ENCODE measurements around the gene RIT2. TPM values are rescaled to one million over a fixed set of nuclear protein-coding genes. Genes with fewer than 3 reads are reported as not detected.

Gene RIT2
- total and polyA plus RNA-seq, 2 of the 4 experiments (the other 2 are of a cell fraction) = not detected

DNA sequence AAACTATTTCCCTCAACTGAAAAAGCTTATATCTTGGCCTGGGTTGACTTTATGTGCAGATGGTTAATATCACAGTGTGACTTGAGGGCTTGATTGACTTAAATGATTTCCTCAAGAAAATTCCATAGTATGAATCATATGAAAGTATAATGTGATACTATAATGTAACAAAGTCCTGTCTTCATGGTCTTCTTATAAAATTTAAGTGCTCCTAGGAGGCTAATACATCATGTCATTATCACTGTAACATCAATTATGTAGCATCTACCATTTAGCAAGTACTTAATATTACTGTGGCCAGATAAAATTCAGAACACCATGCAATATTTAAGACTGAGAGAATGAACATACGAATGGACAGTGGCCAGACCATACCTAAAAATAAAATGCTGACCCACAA is 276.1 kb downstream of the RIT2 start (continued):
- TF ChIP-seq, protein P1, sequence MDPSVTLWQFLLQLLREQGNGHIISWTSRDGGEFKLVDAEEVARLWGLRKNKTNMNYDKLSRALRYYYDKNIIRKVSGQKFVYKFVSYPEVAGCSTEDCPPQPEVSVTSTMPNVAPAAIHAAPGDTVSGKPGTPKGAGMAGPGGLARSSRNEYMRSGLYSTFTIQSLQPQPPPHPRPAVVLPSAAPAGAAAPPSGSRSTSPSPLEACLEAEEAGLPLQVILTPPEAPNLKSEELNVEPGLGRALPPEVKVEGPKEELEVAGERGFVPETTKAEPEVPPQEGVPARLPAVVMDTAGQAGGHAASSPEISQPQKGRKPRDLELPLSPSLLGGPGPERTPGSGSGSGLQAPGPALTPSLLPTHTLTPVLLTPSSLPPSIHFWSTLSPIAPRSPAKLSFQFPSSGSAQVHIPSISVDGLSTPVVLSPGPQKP (IDR thresholded peaks at IDR 0.05; ENCODE audit: borderline replicate concordance, low read depth, low read length) = no peak
- TF ChIP-seq POLR2A (IDR thresholded peaks at IDR 0.05; ENCODE audit: low read depth, low read length) = no peak

DNA sequence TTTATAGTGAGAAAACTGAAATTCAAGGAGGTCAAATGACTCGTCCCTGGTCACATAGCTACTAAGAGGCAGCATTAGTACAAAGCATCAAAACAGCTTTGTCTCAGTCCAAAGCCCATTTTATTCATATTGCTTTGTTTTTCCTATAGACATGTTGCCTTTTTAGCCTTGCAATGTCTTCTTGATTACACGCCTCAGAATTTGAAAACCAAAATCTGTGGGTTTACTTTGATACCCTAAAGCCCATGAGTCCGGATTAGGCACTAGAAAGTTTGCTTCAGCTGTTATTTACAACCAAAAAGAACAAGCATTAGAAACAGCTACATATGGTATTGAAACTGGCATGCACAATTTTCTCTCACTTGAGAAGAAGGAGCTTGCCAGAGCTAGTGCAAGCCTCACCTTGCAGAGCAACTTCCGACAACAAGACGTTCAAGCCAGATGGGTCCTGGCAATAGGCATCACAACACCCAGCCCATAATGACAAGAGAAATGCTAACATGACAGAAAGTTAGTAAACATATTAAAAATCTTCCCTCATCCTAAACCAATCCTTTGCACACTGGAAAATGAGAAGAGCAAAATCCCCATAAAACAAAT is 276.8 kb downstream of the RIT2 start:
- H3K23ac ChIP-seq (ENCODE audit: low read depth, low read length) = no peak overlapping the region
- no peaks in the 10 kb centered on the region for H3K4me1 ChIP-seq (ENCODE audit: control insufficient read depth, insufficient read depth, low read length)
- no peak overlapping the region for H2AFZ ChIP-seq (replicated peaks; ENCODE audit: low read length, poor library complexity)
- no peak overlapping the region for H4K91ac ChIP-seq (ENCODE audit: insufficient read depth, low read depth, low read length)
- ChIA-PET POLR2A (ENCODE audit: unreplicated experiment) (no interaction called here), CTCF (no interaction called here)
- H4K8ac ChIP-seq (ENCODE audit: low read depth in 2 of 2, low read length in 2 of 2) = no peak overlapping the region
- DNase-seq (no peak), ATAC-seq (ENCODE audit: low read depth) (no peak)
- H2BK120ac ChIP-seq (ENCODE audit: low read depth, low read length) = no peak overlapping the region
- H3K27me3 ChIP-seq (ENCODE audit: control insufficient read depth, insufficient read depth, low read length) = no peaks in the 10 kb centered on the region
- intact Hi-C loops (cut with micrococcal nuclease) (no loop called here), in situ Hi-C loops (cut with MboI; ENCODE audit: low sequenced_read_pairs) (no loop called here), dilution Hi-C loops (cut with HindIII; ENCODE audit: low sequenced_read_pairs, unreplicated experiment) (no loop called here)
- H3K79me1 ChIP-seq (ENCODE audit: low read depth in 1 of 2, low read length in 2 of 2) = no peaks in the 10 kb centered on the region
- H3K9me3 ChIP-seq (ENCODE audit: control insufficient read depth, insufficient read depth, low read length) = no peaks in the 10 kb centered on the region
- no peak overlapping the region for H2BK5ac ChIP-seq (ENCODE audit: low read depth, low read length, poor library complexity, severe bottlenecking)
- H3K9ac ChIP-seq (ENCODE audit: low read depth, low read length) = no peak overlapping the region
- no peak overlapping the region for H3K27ac ChIP-seq (ENCODE audit: insufficient read depth, low read length)
- no peaks in the 10 kb centered on the region for H3K9me1 ChIP-seq (ENCODE audit: insufficient read depth, low read length)
- no peak overlapping the region for H3K4ac ChIP-seq (ENCODE audit: low read depth, low read length)
- H2AK5ac ChIP-seq (ENCODE audit: low read depth, low read length) = no peak overlapping the region
- H3K4me2 ChIP-seq (ENCODE audit: low read depth, low read length) = no peak overlapping the region
- H3K14ac ChIP-seq (replicated peaks; ENCODE audit: low read depth, low read length) = no peak overlapping the region
- H2BK15ac ChIP-seq (ENCODE audit: low read depth, low read length) = no peak overlapping the region
- WGBS, 2 experiments (ENCODE audit: extremely low coverage in 2 of 2, insufficient read length in 1 of 2) = no CpG with 5 or more reads among the region's 5 CpGs
- no peak overlapping the region for H3K56ac ChIP-seq (ENCODE audit: extremely low read depth, insufficient read depth, low read length)
- H3K4me3 ChIP-seq (ENCODE audit: insufficient read depth, low read depth, low read length) = no peak overlapping the region
- H4K20me1 ChIP-seq (ENCODE audit: insufficient read depth, low read length) = no peaks in the 10 kb centered on the region
- H3K18ac ChIP-seq (ENCODE audit: low read depth, low read length) = no peak overlapping the region
- H4K5ac ChIP-seq (ENCODE audit: low read depth, low read length) = no peak overlapping the region
- H2AK9ac ChIP-seq (replicated peaks; ENCODE audit: low read depth, low read length, poor library complexity) = no peak overlapping the region
- H3K36me3 ChIP-seq (ENCODE audit: control insufficient read depth, insufficient read depth, low read length) = no peaks in the 10 kb centered on the region
- no TSS peak for BruUV-seq (replicated peaks)
- H2BK20ac ChIP-seq (ENCODE audit: low read depth, low read length) = no peak overlapping the region
- TF ChIP-seq, protein P1 (IDR thresholded peaks at IDR 0.05; ENCODE audit: borderline replicate concordance, low read depth, low read length) = no peak
- TF ChIP-seq SMC3 (IDR thresholded peaks at IDR 0.05; ENCODE audit: low read depth, low read length) (no peak), FOS (IDR thresholded peaks at IDR 0.05; ENCODE audit: low read depth, low read length) (no peak), RFX5 (IDR thresholded peaks at IDR 0.05; ENCODE audit: low read depth, low read length) (no peak), MAFK (IDR thresholded peaks at IDR 0.05; ENCODE audit: low read depth, low read length) (no peak), RAD21 (IDR thresholded peaks at IDR 0.05; ENCODE audit: low read length) (no peak), POLR2A (IDR thresholded peaks at IDR 0.05; ENCODE audit: low read depth, low read length) (no peak), CHD1 (IDR thresholded peaks at IDR 0.05; ENCODE audit: low read depth, low read length) (no peak), RCOR1 (IDR thresholded peaks at IDR 0.05; ENCODE audit: insufficient replicate concordance, low read length) (no peak), NFE2L2 (IDR thresholded peaks at IDR 0.05; ENCODE audit: low read depth, low read length) (no peak)
- TF ChIP-seq, protein P2, sequence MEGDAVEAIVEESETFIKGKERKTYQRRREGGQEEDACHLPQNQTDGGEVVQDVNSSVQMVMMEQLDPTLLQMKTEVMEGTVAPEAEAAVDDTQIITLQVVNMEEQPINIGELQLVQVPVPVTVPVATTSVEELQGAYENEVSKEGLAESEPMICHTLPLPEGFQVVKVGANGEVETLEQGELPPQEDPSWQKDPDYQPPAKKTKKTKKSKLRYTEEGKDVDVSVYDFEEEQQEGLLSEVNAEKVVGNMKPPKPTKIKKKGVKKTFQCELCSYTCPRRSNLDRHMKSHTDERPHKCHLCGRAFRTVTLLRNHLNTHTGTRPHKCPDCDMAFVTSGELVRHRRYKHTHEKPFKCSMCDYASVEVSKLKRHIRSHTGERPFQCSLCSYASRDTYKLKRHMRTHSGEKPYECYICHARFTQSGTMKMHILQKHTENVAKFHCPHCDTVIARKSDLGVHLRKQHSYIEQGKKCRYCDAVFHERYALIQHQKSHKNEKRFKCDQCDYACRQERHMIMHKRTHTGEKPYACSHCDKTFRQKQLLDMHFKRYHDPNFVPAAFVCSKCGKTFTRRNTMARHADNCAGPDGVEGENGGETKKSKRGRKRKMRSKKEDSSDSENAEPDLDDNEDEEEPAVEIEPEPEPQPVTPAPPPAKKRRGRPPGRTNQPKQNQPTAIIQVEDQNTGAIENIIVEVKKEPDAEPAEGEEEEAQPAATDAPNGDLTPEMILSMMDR (conservative IDR thresholded peaks at IDR 0.05; ENCODE audit: low read depth, low read length) = no peak
- TF ChIP-seq, protein P3, sequence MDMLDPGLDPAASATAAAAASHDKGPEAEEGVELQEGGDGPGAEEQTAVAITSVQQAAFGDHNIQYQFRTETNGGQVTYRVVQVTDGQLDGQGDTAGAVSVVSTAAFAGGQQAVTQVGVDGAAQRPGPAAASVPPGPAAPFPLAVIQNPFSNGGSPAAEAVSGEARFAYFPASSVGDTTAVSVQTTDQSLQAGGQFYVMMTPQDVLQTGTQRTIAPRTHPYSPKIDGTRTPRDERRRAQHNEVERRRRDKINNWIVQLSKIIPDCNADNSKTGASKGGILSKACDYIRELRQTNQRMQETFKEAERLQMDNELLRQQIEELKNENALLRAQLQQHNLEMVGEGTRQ (IDR thresholded peaks at IDR 0.05; ENCODE audit: low read depth, low read length) = no peak
